Measurements from ENCODE around the gene PRKCH. TPM values are rescaled to one million over a fixed set of nuclear protein-coding genes. Genes with fewer than 3 reads are reported as not detected.

PRKCH gene
- total and polyA plus RNA-seq, 10 of the 15 experiments (the other 5 are each of a cell fraction or from before 2014, with no cell fraction given): 10.7 to 140 (median 33.2) TPM

DNA sequence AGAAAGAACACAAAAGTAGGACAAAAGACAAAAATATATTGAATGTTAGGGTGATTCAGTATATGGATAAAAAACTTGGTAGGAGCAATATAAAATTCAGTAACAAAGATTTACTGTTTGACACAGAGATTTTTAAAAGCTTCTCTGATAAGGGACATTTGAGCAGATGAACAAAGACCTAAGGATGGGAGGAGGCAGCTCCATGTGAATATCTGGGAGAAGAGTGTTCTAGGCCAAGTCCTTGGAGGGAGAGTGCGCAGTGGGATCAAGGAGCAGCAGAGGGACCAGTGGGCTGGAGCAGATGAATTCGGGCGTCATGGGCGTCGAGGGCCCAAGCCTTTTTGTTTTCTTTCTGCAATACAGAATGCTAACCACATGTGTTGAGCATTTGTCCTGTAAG, 174.4 kb downstream of the PRKCH start:
- 99% methylated on average over 5 of the region's 5 CpGs for WGBS (ENCODE audit: insufficient coverage, insufficient replicate concordance, low lambda C conversion rate, missing lambda C conversion rate)
- CTCF ChIA-PET: interaction anchor here (1.3 kb wide), 1 partner anchor 20 kb away, joined by 4 read pairs; no protein-coding TSS in a partner anchor
- no peak for ATAC-seq
- SMC1A ChIA-PET (ENCODE audit: uncharacterized antibody, unreplicated experiment): interaction anchor here (1.5 to 1.6 kb wide), 2 partner anchors 16 to 341 kb away, joined by 4 to 5 read pairs; no protein-coding TSS in a partner anchor
- no peak overlapping the region for H3K4me3 ChIP-seq
- H3K4me2 ChIP-seq (ENCODE audit: control insufficient read depth, insufficient read depth): no peak overlapping the region
- DNase-seq (ENCODE audit: low read depth, low spot score): no peak
- no peak overlapping the region for H3K27ac ChIP-seq (ENCODE audit: control insufficient read depth, insufficient read depth)
- H3K27me3 ChIP-seq (replicated peaks in 1 of 2; ENCODE audit: control insufficient read depth in 2 of 2, insufficient read depth in 2 of 2, low read length in 1 of 2): no peaks in the 10 kb centered on the region
- no peaks in the 10 kb centered on the region for H3K4me1 ChIP-seq (ENCODE audit: control insufficient read depth, insufficient read depth, low read length)
- no peak for FAIRE-seq
- no peaks in the 10 kb centered on the region for H4K20me1 ChIP-seq (ENCODE audit: control insufficient read depth, insufficient read depth)
- H3K36me3 ChIP-seq (ENCODE audit: control insufficient read depth in 2 of 2, insufficient read depth in 2 of 2, low read length in 1 of 2): peaks cover 6 to 8% of the 10 kb centered on the region in 2 experiments; a peak in 3 of 4 replicates
- H3K9me3 ChIP-seq (replicated peaks; ENCODE audit: control insufficient read depth, insufficient read depth, low read length): no peaks in the 10 kb centered on the region
- intact Hi-C loops (cut with micrococcal nuclease; ENCODE audit: unreplicated experiment) (no loop called here), in situ Hi-C loops (cut with MboI) (no loop called here)
- H3K9ac ChIP-seq (ENCODE audit: control insufficient read depth, insufficient read depth, low read length): no peak overlapping the region
- RAD21 ChIA-PET (ENCODE audit: unreplicated experiment): interaction anchor here (1.1 to 1.3 kb wide), 2 partner anchors 195 to 215 kb away, joined by 3 to 4 read pairs; no protein-coding TSS in a partner anchor
- no peaks in the 10 kb centered on the region; the same call in 1 of the 2 replicates for H3K79me2 ChIP-seq (ENCODE audit: control insufficient read depth, insufficient read depth, low read length)
- BruUV-seq (replicated peaks): TSS peak; percentile 1
- no peak overlapping the region for H2AFZ ChIP-seq (ENCODE audit: control insufficient read depth, low read depth, low read length)
- POLR2A ChIA-PET: no interaction called here
- no peak for TF ChIP-seq ASH2L (IDR thresholded peaks at IDR 0.05; ENCODE audit: borderline replicate concordance, low read depth)
- TF ChIP-seq CBX5 (IDR thresholded peaks at IDR 0.05; ENCODE audit: low read depth): no peak
- TF ChIP-seq, protein P1, sequence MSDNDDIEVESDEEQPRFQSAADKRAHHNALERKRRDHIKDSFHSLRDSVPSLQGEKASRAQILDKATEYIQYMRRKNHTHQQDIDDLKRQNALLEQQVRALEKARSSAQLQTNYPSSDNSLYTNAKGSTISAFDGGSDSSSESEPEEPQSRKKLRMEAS (IDR thresholded peaks at IDR 0.05; ENCODE audit: low read depth, low read length): no peak
- no peak for TF ChIP-seq ZSCAN29 (IDR thresholded peaks at IDR 0.05)
- TF ChIP-seq, protein P2, sequence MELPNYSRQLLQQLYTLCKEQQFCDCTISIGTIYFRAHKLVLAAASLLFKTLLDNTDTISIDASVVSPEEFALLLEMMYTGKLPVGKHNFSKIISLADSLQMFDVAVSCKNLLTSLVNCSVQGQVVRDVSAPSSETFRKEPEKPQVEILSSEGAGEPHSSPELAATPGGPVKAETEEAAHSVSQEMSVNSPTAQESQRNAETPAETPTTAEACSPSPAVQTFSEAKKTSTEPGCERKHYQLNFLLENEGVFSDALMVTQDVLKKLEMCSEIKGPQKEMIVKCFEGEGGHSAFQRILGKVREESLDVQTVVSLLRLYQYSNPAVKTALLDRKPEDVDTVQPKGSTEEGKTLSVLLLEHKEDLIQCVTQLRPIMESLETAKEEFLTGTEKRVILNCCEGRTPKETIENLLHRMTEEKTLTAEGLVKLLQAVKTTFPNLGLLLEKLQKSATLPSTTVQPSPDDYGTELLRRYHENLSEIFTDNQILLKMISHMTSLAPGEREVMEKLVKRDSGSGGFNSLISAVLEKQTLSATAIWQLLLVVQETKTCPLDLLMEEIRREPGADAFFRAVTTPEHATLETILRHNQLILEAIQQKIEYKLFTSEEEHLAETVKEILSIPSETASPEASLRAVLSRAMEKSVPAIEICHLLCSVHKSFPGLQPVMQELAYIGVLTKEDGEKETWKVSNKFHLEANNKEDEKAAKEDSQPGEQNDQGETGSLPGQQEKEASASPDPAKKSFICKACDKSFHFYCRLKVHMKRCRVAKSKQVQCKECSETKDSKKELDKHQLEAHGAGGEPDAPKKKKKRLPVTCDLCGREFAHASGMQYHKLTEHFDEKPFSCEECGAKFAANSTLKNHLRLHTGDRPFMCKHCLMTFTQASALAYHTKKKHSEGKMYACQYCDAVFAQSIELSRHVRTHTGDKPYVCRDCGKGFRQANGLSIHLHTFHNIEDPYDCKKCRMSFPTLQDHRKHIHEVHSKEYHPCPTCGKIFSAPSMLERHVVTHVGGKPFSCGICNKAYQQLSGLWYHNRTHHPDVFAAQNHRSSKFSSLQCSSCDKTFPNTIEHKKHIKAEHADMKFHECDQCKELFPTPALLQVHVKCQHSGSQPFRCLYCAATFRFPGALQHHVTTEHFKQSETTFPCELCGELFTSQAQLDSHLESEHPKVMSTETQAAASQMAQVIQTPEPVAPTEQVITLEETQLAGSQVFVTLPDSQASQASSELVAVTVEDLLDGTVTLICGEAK (IDR thresholded peaks at IDR 0.05; ENCODE audit: borderline replicate concordance): no peak
- TF ChIP-seq, protein P3, sequence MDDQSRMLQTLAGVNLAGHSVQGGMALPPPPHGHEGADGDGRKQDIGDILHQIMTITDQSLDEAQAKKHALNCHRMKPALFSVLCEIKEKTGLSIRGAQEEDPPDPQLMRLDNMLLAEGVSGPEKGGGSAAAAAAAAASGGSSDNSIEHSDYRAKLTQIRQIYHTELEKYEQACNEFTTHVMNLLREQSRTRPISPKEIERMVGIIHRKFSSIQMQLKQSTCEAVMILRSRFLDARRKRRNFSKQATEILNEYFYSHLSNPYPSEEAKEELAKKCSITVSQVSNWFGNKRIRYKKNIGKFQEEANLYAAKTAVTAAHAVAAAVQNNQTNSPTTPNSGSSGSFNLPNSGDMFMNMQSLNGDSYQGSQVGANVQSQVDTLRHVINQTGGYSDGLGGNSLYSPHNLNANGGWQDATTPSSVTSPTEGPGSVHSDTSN (IDR thresholded peaks at IDR 0.05; ENCODE audit: insufficient replicate concordance, low read depth, low read length): no peak
- TF ChIP-seq, protein P4, sequence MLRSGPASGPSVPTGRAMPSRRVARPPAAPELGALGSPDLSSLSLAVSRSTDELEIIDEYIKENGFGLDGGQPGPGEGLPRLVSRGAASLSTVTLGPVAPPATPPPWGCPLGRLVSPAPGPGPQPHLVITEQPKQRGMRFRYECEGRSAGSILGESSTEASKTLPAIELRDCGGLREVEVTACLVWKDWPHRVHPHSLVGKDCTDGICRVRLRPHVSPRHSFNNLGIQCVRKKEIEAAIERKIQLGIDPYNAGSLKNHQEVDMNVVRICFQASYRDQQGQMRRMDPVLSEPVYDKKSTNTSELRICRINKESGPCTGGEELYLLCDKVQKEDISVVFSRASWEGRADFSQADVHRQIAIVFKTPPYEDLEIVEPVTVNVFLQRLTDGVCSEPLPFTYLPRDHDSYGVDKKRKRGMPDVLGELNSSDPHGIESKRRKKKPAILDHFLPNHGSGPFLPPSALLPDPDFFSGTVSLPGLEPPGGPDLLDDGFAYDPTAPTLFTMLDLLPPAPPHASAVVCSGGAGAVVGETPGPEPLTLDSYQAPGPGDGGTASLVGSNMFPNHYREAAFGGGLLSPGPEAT (IDR thresholded peaks at IDR 0.05; ENCODE audit: low read depth): no peak
- no peak for TF ChIP-seq ZZZ3 (IDR thresholded peaks at IDR 0.05; ENCODE audit: control insufficient read depth, insufficient read length, low read depth)
- TF ChIP-seq FOXM1 (IDR thresholded peaks at IDR 0.05; ENCODE audit: low read depth, low read length): no peak
- no peak for TF ChIP-seq TCF3 (IDR thresholded peaks at IDR 0.05; ENCODE audit: borderline replicate concordance, insufficient read depth, low read depth, low read length)
- no peak for TF ChIP-seq NR2C1 (IDR thresholded peaks at IDR 0.05)
- TF ChIP-seq MTA2 (IDR thresholded peaks at IDR 0.05; ENCODE audit: low read depth): no peak
- TF ChIP-seq, protein P5, sequence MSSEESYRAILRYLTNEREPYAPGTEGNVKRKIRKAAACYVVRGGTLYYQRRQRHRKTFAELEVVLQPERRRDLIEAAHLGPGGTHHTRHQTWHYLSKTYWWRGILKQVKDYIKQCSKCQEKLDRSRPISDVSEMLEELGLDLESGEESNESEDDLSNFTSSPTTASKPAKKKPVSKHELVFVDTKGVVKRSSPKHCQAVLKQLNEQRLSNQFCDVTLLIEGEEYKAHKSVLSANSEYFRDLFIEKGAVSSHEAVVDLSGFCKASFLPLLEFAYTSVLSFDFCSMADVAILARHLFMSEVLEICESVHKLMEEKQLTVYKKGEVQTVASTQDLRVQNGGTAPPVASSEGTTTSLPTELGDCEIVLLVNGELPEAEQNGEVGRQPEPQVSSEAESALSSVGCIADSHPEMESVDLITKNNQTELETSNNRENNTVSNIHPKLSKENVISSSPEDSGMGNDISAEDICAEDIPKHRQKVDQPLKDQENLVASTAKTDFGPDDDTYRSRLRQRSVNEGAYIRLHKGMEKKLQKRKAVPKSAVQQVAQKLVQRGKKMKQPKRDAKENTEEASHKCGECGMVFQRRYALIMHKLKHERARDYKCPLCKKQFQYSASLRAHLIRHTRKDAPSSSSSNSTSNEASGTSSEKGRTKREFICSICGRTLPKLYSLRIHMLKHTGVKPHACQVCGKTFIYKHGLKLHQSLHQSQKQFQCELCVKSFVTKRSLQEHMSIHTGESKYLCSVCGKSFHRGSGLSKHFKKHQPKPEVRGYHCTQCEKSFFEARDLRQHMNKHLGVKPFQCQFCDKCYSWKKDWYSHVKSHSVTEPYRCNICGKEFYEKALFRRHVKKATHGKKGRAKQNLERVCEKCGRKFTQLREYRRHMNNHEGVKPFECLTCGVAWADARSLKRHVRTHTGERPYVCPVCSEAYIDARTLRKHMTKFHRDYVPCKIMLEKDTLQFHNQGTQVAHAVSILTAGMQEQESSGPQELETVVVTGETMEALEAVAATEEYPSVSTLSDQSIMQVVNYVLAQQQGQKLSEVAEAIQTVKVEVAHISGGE (CRISPR knock-in tag; IDR thresholded peaks at IDR 0.05): no peak

All from GM12878 (cell line).